Activated T-cell treated with anti-CD3 and anti-CD28 coated beads for 24 hours (primary cell): Measurements from ENCODE around the gene AEBP2.
A peak's percentile ranks its signal among the peaks of the same experiment; 100 is the strongest.
"Not testable (repeated sequence)": the region's sequence is repeated elsewhere in the genome, so short reads cannot be mapped to it uniquely, and the experiment has no call there.

Experiments
- DNase-seq: peaks from one replicate; pipeline ENCODE4 v3.0.0-alpha.2; 2020; ENCODE audit warnings: low read depth

AEBP2 gene

GRCh38 chr12:19439059-19440018, at the start of gene AEBP2:
AEBP2 (plus strand) TSS chr12:19439492; CDS start chr12:19439700, 208 bp downstream.
- peak; percentile 80 for DNase-seq

GRCh38 chr12:19390051-19390598, 49.2 kb upstream of the AEBP2 start:
- DNase-seq = no peak

- DNase-seq = not testable (repeated sequence)
Measured at GRCh38 chr12:19392644-19393043, 46.6 kb upstream of the AEBP2 start.

GRCh38 chr12:19394385-19394784, 44.9 kb upstream of the AEBP2 start:
- no peak for DNase-seq

- DNase-seq = no peak
Measured at GRCh38 chr12:19397534-19397933, 41.8 kb upstream of the AEBP2 start.

GRCh38 chr12:19398376-19399363, 40.6 kb upstream of the AEBP2 start:
- no peak for DNase-seq

- not testable (repeated sequence) for DNase-seq
Measured at GRCh38 chr12:19400649-19401285, 38.5 kb upstream of the AEBP2 start.

GRCh38 chr12:19402211-19402610, 37.1 kb upstream of the AEBP2 start:
- no peak for DNase-seq

GRCh38 chr12:19402743-19403431, 36.4 kb upstream of the AEBP2 start:
- no peak for DNase-seq

GRCh38 chr12:19404242-19404880, 34.9 kb upstream of the AEBP2 start:
- no peak for DNase-seq

GRCh38 chr12:19409376-19409775, 29.9 kb upstream of the AEBP2 start:
- DNase-seq = no peak

- no peak for DNase-seq
Measured at GRCh38 chr12:19410211-19410610, 29.1 kb upstream of the AEBP2 start.

GRCh38 chr12:19410629-19411185, 28.6 kb upstream of the AEBP2 start:
- no peak for DNase-seq

GRCh38 chr12:19411234-19412204, 27.8 kb upstream of the AEBP2 start:
- DNase-seq = no peak

GRCh38 chr12:19412844-19413243, 26.4 kb upstream of the AEBP2 start:
- no peak for DNase-seq

- not testable (repeated sequence) for DNase-seq
Measured at GRCh38 chr12:19413582-19413981, 25.7 kb upstream of the AEBP2 start.

GRCh38 chr12:19415563-19415962, 23.7 kb upstream of the AEBP2 start:
- no peak for DNase-seq

- DNase-seq = no peak
Measured at GRCh38 chr12:19419086-19419485, 20.2 kb upstream of the AEBP2 start.
